Esophagus muscularis mucosa (tissue), 4 donors: ENCODE data around the gene AJM1. TPM values are rescaled to one million over a fixed set of nuclear protein-coding genes. Genes with fewer than 3 reads are reported as not detected.

Source experiments
- DNase-seq: peaks from one replicate; pipeline ENCODE4 v3.0.0-alpha.2; 2017; ENCODE audit errors: extremely low spot score
- H3K27ac ChIP-seq, 4 donors: fragments of 200-600 bp; sonication (generic); replicated peaks in 1 of 4; 1 replicate in 3 of 4; 2 replicates in 1 of 4; pipeline ENCODE4 v1.5.1; 2016 to 2019; ENCODE audit warnings: mild to moderate bottlenecking in 1 of 4
- H3K27me3 ChIP-seq, 4 donors: fragments of 200-600 bp; sonication (generic); one replicate each; pipeline versions ENCODE4 v1.5.1 to v1.6.0; 2016 to 2019
- H3K36me3 ChIP-seq, 4 donors: fragments of 200-600 bp; sonication (generic); one replicate each; pipeline ENCODE4 v1.5.1; 2016 to 2019
- H3K4me1 ChIP-seq, 4 donors: fragments of 200-600 bp; sonication (generic); one replicate each; pipeline ENCODE4 v1.5.1; 2016 to 2019
- H3K4me3 ChIP-seq, 4 donors: fragments of 200-600 bp; sonication (generic); 1 replicate in 2 of 4; 2 replicates in 2 of 4; pipeline ENCODE4 v1.5.1; 2016 to 2019; ENCODE audit warnings: mild to moderate bottlenecking in 4 of 4, moderate library complexity in 1 of 4
- H3K9me3 ChIP-seq, 4 donors: fragments of 200-600 bp; sonication (generic); 1 replicate in 3 of 4; 2 replicates in 1 of 4; pipeline ENCODE4 v1.5.1; 2016 to 2019
- CTCF ChIP-seq, 3 experiments: fragments of 200-600 bp in 2 of 3; fragments of 450-650 bp in 1 of 3; sonication (generic) in 2 of 3; IDR thresholded peaks; one replicate each; pipeline ENCODE4 v1.5.1; 2017 to 2019; ENCODE audit warnings: antibody characterized with exemption in 3 of 3, mild to moderate bottlenecking in 2 of 3, moderate library complexity in 1 of 3
- EP300 ChIP-seq: sonication (generic); formaldehyde crosslinking; IDR thresholded peaks from one replicate; pipeline ENCODE4 v1.6.1; 2017; ENCODE audit warnings: antibody characterized with exemption
- POLR2A ChIP-seq: fragments of 450-650 bp; IDR thresholded peaks from one replicate; pipeline ENCODE4 v1.6.1; 2017; ENCODE audit warnings: antibody characterized with exemption, moderate library complexity, mild to moderate bottlenecking, low read depth
- POLR2AphosphoS5 ChIP-seq, 2 donors: sonication (generic); formaldehyde crosslinking; IDR thresholded peaks; one replicate each; pipeline ENCODE4 v1.6.1; 2017; ENCODE audit warnings: antibody characterized with exemption in 2 of 2
- WGBS: methylation state at CpG from one replicate; pipeline ENCODE4 v1.1.5; 2018; 5-methylcytosine and 5-hydroxymethylcytosine counted together
- intact Hi-C: fragments of 100-400 bp; cut with DNase I; formaldehyde crosslinking; loops from one replicate; pipeline ENCODE4 v1.15.1; 2023
- total RNA-seq, 4 donors: library from RNA; depleted of rRNA; stranded (reverse); fragments of >200 nt; gene quantifications; one replicate each; pipeline versions ENCODE4 v1.1.0 to v1.2.1, GENCODE V29; 2016

Gene AJM1
- total RNA-seq, 4 donors from 2014 or later, result 3.3 to 14.0 (median 11.4) TPM

GRCh38 chr9:136847088-136847825, 5.0 kb downstream of the AJM1 start:
- intact Hi-C loops, result loop anchor here (5.0 kb wide), 1 partner anchor 45 kb away; no protein-coding TSS in a partner anchor
- TF ChIP-seq POLR2AphosphoS5 (IDR thresholded peaks at IDR 0.05) (no peak), CTCF (IDR thresholded peaks at IDR 0.05) (no peak), EP300 (no peak), POLR2A (no peak)
- 9% methylated on average over 22 of the region's 75 CpGs for WGBS
- H3K4me3 ChIP-seq, result peak overlapping the region; percentile 57 to 78 (median 74)
- H3K27me3 ChIP-seq, result peaks cover 4 to 55% (median 36%) of the 10 kb centered on the region in 4 donors
- peaks cover 63 to 86% (median 76%) of the 10 kb centered on the region in 4 donors for H3K4me1 ChIP-seq
- H3K36me3 ChIP-seq, result peaks cover 0 to 18% (median 11%) of the 10 kb centered on the region in 4 donors
- no peaks in the 10 kb centered on the region for H3K9me3 ChIP-seq
- no peak for DNase-seq
- peak overlapping the region; percentile 88 to 95 (median 90) for H3K27ac ChIP-seq

- Histone ChIP-seq H3K4me3 (peak overlapping the region; percentile 57 to 78 (median 74)), H3K9me3 (no peaks in the 10 kb centered on the region), H3K27ac (peak overlapping the region; percentile 88 to 95 (median 90)), H3K27me3 (peaks cover 4 to 51% (median 36%) of the 10 kb centered on the region in 4 donors), H3K4me1 (peaks cover 57 to 80% (median 70%) of the 10 kb centered on the region in 4 donors), H3K36me3 (peaks cover 0 to 18% (median 11%) of the 10 kb centered on the region in 4 donors)
- peak; percentile 95 for DNase-seq
- 2% methylated on average over 18 of the region's 48 CpGs for WGBS
- intact Hi-C loops, result loop anchor here (5.0 kb wide), 1 partner anchor 46 kb away; no protein-coding TSS in a partner anchor
- no peak for TF ChIP-seq CTCF (IDR thresholded peaks at IDR 0.05)
- TF ChIP-seq POLR2AphosphoS5 (IDR thresholded peaks at IDR 0.05), result peak; percentile 73 to 88
- peak; percentile 64 for TF ChIP-seq POLR2A
Observed at GRCh38 chr9:136847826-136848392, 5.6 kb downstream of the AJM1 start.

- WGBS, result 0% methylated on average over 10 of the region's 53 CpGs
- no peak for DNase-seq
- H3K27ac ChIP-seq, result peak overlapping the region; percentile 88 to 95 (median 90)
Observed at GRCh38 chr9:136848393-136849037, 6.2 kb downstream of the AJM1 start.

More at GRCh38 chr9:136848393-136849037, 6.2 kb downstream of the AJM1 start:
- intact Hi-C loops, result loop anchor here (5.0 kb wide), 1 partner anchor 46 kb away; no protein-coding TSS in a partner anchor
- TF ChIP-seq POLR2AphosphoS5 (IDR thresholded peaks at IDR 0.05) (no peak), EP300 (no peak), POLR2A (no peak), CTCF (IDR thresholded peaks at IDR 0.05) (no peak)
- H3K4me1 ChIP-seq, result peaks cover 51 to 74% (median 64%) of the 10 kb centered on the region in 4 donors
- peaks cover 4 to 45% (median 32%) of the 10 kb centered on the region in 4 donors for H3K27me3 ChIP-seq
- H3K4me3 ChIP-seq, result peak overlapping the region; percentile 57 to 78 (median 74)
- H3K36me3 ChIP-seq, result peaks cover 0 to 18% (median 11%) of the 10 kb centered on the region in 4 donors
- no peaks in the 10 kb centered on the region for H3K9me3 ChIP-seq
